GM23338 (cell line): ENCODE results near the gene MDM2. TPM values are rescaled to one million over a fixed set of nuclear protein-coding genes. Genes with fewer than 3 reads are reported as not detected.

Experiments used
- ATAC-seq: fragments of 200-7000 bp; cut with Tn5 transposase; 3 replicates; pipeline ENCODE4 v1.9.1; 2020
- DNase-seq: peaks from one replicate; pipeline ENCODE4 v3.0.0-alpha.2; 2015; ENCODE audit warnings: low spot score
- H2AFZ ChIP-seq: fragments of 200-600 bp; sonication (generic); 2 replicates; pipeline ENCODE4 v1.8.0; 2016; ENCODE audit warnings: antibody characterized with exemption, mild to moderate bottlenecking, moderate library complexity
- H3F3A ChIP-seq: fragments of 200-600 bp; sonication (generic); replicated peaks from 2 replicates; pipeline ENCODE4 v1.8.0; 2017; ENCODE audit warnings: antibody characterized with exemption, mixed run types, low read depth
- H3K27ac ChIP-seq: fragments of 200-600 bp; sonication (generic); 2 replicates; pipeline ENCODE4 v1.6.1; 2016; ENCODE audit warnings: low read depth
- H3K27me3 ChIP-seq: fragments of 200-600 bp; sonication (generic); 2 replicates; pipeline ENCODE4 v1.8.0; 2016; ENCODE audit warnings: mild to moderate bottlenecking, mixed run types, moderate library complexity; ENCODE audit not compliant: insufficient read depth
- H3K36me3 ChIP-seq: fragments of 200-600 bp; sonication (generic); 2 replicates; pipeline ENCODE4 v1.8.0; 2016; ENCODE audit warnings: mild to moderate bottlenecking; ENCODE audit not compliant: insufficient read depth
- H3K4me1 ChIP-seq: fragments of 200-600 bp; sonication (generic); 2 replicates; pipeline ENCODE4 v1.8.0; 2016; ENCODE audit warnings: mild to moderate bottlenecking, moderate library complexity; ENCODE audit not compliant: insufficient read depth
- H3K4me2 ChIP-seq: fragments of 200-600 bp; sonication (generic); 2 replicates; pipeline ENCODE4 v1.7.1; 2017; ENCODE audit warnings: mixed run types
- H3K4me3 ChIP-seq: fragments of 200-600 bp; sonication (generic); 2 replicates; pipeline ENCODE4 v1.6.1; 2016; ENCODE audit warnings: mixed run types
- H3K79me2 ChIP-seq: fragments of 200-600 bp; sonication (generic); replicated peaks from 2 replicates; pipeline ENCODE4 v1.8.0; 2017; ENCODE audit warnings: mild to moderate bottlenecking; ENCODE audit not compliant: insufficient read depth
- H3K9me2 ChIP-seq: fragments of 200-600 bp; sonication (generic); 2 replicates; pipeline ENCODE4 v1.8.0; 2017; ENCODE audit not compliant: insufficient read depth
- H4K20me1 ChIP-seq: fragments of 200-600 bp; sonication (generic); replicated peaks from 2 replicates; pipeline ENCODE4 v1.8.0; 2017; ENCODE audit warnings: mild to moderate bottlenecking; ENCODE audit not compliant: insufficient read depth
- H3K27ac Mint-ChIP-seq: 2 replicates; pipeline ENCODE4 v1.8.0; 2020; ENCODE audit warnings: inconsistent platforms, mild to moderate bottlenecking, moderate library complexity, mixed read lengths
- H3K27me3 Mint-ChIP-seq: 3 replicates; pipeline ENCODE4 v1.8.0; 2022; ENCODE audit warnings: low read depth, mild to moderate bottlenecking, moderate library complexity, mixed read lengths, inconsistent platforms; ENCODE audit not compliant: insufficient read depth, poor library complexity
- H3K36me3 Mint-ChIP-seq: 3 replicates; pipeline ENCODE4 v1.8.0; 2021; ENCODE audit warnings: low read depth, mild to moderate bottlenecking, inconsistent platforms, moderate library complexity, mixed read lengths
- H3K4me1 Mint-ChIP-seq: 3 replicates; pipeline ENCODE4 v1.8.0; 2020; ENCODE audit warnings: mild to moderate bottlenecking, inconsistent platforms, mixed read lengths
- H3K4me3 Mint-ChIP-seq: 3 replicates; pipeline ENCODE4 v1.8.0; 2021; ENCODE audit warnings: moderate library complexity, mild to moderate bottlenecking, inconsistent platforms, mixed read lengths
- H3K9me3 Mint-ChIP-seq: 3 replicates; pipeline ENCODE4 v1.8.0; 2020; ENCODE audit warnings: moderate library complexity, mild to moderate bottlenecking, inconsistent platforms, mixed read lengths
- CREB1 ChIP-seq: fragments of 250-450 bp; sonication (Bioruptor Pico); IDR thresholded peaks from 2 replicates; pipeline ENCODE4 v1.5.0; 2020; ENCODE audit warnings: low read depth, mild to moderate bottlenecking, moderate library complexity
- EZH2 ChIP-seq: fragments of 200-600 bp; sonication (generic); IDR thresholded peaks from one replicate; pipeline ENCODE4 v1.8.0; 2017; ENCODE audit warnings: antibody characterized with exemption, mild to moderate bottlenecking, low read depth; ENCODE audit not compliant: unreplicated experiment
- EZH2phosphoT487 ChIP-seq: fragments of 200-600 bp; sonication (generic); IDR thresholded peaks from one replicate; pipeline ENCODE4 v1.8.1; 2018; ENCODE audit warnings: antibody characterized with exemption; ENCODE audit not compliant: unreplicated experiment
- JUNB ChIP-seq: IDR thresholded peaks from one replicate; pipeline ENCODE4 v1.6.1; 2016; ENCODE audit warnings: antibody characterized with exemption; ENCODE audit not compliant: unreplicated experiment
- NANOG ChIP-seq: IDR thresholded peaks from 2 replicates; pipeline ENCODE4 v1.6.1; 2016; ENCODE audit warnings: antibody characterized with exemption, borderline replicate concordance
- POLR2AphosphoS5 ChIP-seq: IDR thresholded peaks from 2 replicates; pipeline ENCODE4 v1.6.1; 2016; ENCODE audit warnings: antibody characterized with exemption, low read depth
- STAT1 ChIP-seq: IDR thresholded peaks from one replicate; pipeline ENCODE4 v1.6.1; 2016; ENCODE audit warnings: antibody characterized with exemption; ENCODE audit not compliant: unreplicated experiment
- ZNF114 ChIP-seq: fragments of 250-450 bp; sonication (Bioruptor Pico); IDR thresholded peaks from 2 replicates; pipeline ENCODE4 v1.5.0; 2020; ENCODE audit warnings: mild to moderate bottlenecking, moderate library complexity
- ZNF331 ChIP-seq: fragments of 250-450 bp; sonication (Bioruptor Pico); IDR thresholded peaks from 2 replicates; pipeline ENCODE4 v1.5.0; 2020; ENCODE audit warnings: low read depth, mild to moderate bottlenecking, moderate library complexity
- long read RNA-seq: library from polyadenylated mRNA; unstranded; transcript quantifications from one replicate; pipeline ENCODE4 v2.0.0, GENCODE V29; 2020; ENCODE audit not compliant: unreplicated experiment
- polyA plus RNA-seq: library from polyadenylated mRNA; unstranded; fragments of >200 nt; fragmentation: Nextera tagmentation; extraction: Ambion mirVana; gene quantifications from 2 replicates; pipeline ENCODE4 v1.2.1, GENCODE V29; 2016
- total RNA-seq: library from RNA; depleted of rRNA; stranded (reverse); fragments of >200 nt; shearing (Covaris generic); gene quantifications from 2 replicates; pipeline ENCODE4 v1.2.3, GENCODE V29; 2014; rRNA removed
- TF ChIP-seq, protein P1 (sequence below): IDR thresholded peaks from 2 replicates; pipeline ENCODE4 v1.6.1; 2016; ENCODE audit warnings: antibody characterized with exemption
- TF ChIP-seq, protein P2 (sequence below): fragments of 250-450 bp; sonication (Bioruptor Pico); IDR thresholded peaks from 2 replicates; pipeline ENCODE4 v1.5.0; 2020; ENCODE audit warnings: mild to moderate bottlenecking, moderate library complexity
- TF ChIP-seq, protein P3 (sequence below): IDR thresholded peaks from one replicate; pipeline ENCODE4 v1.6.1; 2018; ENCODE audit warnings: antibody characterized with exemption; ENCODE audit not compliant: unreplicated experiment
- TF ChIP-seq, protein P4 (sequence below), 2 experiments: fragments of 200-600 bp in 1 of 2; sonication (generic) in 1 of 2; conservative IDR thresholded peaks; 2 replicates each; pipeline versions ENCODE4 v1.5.1 to v1.6.1; 2016 to 2017; ENCODE audit warnings: antibody characterized with exemption in 2 of 2, low read depth in 2 of 2, mild to moderate bottlenecking in 2 of 2, moderate library complexity in 1 of 2

The MDM2 gene
- 85.4 and 105 TPM in 2 replicates for total RNA-seq
- polyA plus RNA-seq: 136 and 160 TPM in 2 replicates
- long read RNA-seq, full-length matches to known transcripts: 4 of 6 reads
- long read RNA-seq, partial matches to known transcripts: 1 of 6 reads
- long read RNA-seq, other reads (novel, unspliced or antisense): 1 of 6 reads

DNA sequence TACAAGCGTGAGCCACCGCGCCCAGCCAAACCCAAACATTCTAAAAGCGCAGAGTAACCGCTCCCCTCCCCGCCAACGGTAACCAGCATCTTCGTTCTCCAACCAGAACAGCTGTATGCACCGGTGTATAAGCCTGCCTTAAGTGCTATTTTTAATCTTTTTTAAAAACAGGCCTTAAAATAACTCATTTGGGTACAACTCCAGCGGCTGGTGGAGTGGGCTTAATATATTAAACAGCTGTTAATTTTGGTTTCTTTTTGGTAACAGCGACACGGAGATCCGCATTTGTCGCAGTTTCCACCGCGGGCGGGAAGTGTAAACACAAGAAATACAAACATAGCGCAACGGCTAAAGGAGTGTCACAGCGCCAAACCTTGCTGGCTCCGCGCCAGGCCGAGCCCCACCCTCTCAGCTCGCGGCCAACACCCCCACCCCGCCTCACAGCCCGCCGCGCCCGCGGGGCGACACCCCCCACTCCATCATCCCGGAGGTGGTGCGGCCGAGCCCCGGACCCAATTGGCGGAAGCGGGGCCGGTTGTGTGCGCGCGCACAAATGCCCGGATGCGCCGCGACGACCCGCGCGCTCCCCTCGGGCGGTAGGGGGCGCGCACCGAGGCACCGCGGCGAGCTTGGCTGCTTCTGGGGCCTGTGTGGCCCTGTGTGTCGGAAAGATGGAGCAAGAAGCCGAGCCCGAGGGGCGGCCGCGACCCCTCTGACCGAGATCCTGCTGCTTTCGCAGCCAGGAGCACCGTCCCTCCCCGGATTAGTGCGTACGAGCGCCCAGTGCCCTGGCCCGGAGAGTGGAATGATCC is at the start of gene MDM2:
Gene MDM2, plus strand, starts transcription at position 602 of the 812 bp plus-strand sequence. CDS start 301 bp downstream, outside the sequence.
- peaks cover 18% of the 10 kb centered on the region for H3K27me3 Mint-ChIP-seq
- H3K27ac ChIP-seq: peak within 1 kb of the TSS; percentile 100
- no peaks in the 10 kb centered on the region for H3K9me3 Mint-ChIP-seq
- H3K9me2 ChIP-seq: no peaks in the 10 kb centered on the region
- peaks cover 18% of the 10 kb centered on the region; the same call in 1 of the 2 replicates for H3F3A ChIP-seq
- peak within 1 kb of the TSS; percentile 100 for H3K27ac Mint-ChIP-seq
- H3K79me2 ChIP-seq: peaks cover 40% of the 10 kb centered on the region
- peaks cover 19% of the 10 kb centered on the region for H3K36me3 ChIP-seq
- H3K27me3 ChIP-seq: no peaks in the 10 kb centered on the region
- no peak for TF ChIP-seq EZH2phosphoT487
- TF ChIP-seq POLR2AphosphoS5: peak; percentile 88
- no peak for TF ChIP-seq EZH2
- TF ChIP-seq STAT1: no peak
- no peak for TF ChIP-seq NANOG
- TF ChIP-seq JUNB: no peak
- TF ChIP-seq, protein P1, sequence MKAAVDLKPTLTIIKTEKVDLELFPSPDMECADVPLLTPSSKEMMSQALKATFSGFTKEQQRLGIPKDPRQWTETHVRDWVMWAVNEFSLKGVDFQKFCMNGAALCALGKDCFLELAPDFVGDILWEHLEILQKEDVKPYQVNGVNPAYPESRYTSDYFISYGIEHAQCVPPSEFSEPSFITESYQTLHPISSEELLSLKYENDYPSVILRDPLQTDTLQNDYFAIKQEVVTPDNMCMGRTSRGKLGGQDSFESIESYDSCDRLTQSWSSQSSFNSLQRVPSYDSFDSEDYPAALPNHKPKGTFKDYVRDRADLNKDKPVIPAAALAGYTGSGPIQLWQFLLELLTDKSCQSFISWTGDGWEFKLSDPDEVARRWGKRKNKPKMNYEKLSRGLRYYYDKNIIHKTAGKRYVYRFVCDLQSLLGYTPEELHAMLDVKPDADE: peak; percentile 58; the same call in 1 of the 2 replicates
- TF ChIP-seq, protein P2, sequence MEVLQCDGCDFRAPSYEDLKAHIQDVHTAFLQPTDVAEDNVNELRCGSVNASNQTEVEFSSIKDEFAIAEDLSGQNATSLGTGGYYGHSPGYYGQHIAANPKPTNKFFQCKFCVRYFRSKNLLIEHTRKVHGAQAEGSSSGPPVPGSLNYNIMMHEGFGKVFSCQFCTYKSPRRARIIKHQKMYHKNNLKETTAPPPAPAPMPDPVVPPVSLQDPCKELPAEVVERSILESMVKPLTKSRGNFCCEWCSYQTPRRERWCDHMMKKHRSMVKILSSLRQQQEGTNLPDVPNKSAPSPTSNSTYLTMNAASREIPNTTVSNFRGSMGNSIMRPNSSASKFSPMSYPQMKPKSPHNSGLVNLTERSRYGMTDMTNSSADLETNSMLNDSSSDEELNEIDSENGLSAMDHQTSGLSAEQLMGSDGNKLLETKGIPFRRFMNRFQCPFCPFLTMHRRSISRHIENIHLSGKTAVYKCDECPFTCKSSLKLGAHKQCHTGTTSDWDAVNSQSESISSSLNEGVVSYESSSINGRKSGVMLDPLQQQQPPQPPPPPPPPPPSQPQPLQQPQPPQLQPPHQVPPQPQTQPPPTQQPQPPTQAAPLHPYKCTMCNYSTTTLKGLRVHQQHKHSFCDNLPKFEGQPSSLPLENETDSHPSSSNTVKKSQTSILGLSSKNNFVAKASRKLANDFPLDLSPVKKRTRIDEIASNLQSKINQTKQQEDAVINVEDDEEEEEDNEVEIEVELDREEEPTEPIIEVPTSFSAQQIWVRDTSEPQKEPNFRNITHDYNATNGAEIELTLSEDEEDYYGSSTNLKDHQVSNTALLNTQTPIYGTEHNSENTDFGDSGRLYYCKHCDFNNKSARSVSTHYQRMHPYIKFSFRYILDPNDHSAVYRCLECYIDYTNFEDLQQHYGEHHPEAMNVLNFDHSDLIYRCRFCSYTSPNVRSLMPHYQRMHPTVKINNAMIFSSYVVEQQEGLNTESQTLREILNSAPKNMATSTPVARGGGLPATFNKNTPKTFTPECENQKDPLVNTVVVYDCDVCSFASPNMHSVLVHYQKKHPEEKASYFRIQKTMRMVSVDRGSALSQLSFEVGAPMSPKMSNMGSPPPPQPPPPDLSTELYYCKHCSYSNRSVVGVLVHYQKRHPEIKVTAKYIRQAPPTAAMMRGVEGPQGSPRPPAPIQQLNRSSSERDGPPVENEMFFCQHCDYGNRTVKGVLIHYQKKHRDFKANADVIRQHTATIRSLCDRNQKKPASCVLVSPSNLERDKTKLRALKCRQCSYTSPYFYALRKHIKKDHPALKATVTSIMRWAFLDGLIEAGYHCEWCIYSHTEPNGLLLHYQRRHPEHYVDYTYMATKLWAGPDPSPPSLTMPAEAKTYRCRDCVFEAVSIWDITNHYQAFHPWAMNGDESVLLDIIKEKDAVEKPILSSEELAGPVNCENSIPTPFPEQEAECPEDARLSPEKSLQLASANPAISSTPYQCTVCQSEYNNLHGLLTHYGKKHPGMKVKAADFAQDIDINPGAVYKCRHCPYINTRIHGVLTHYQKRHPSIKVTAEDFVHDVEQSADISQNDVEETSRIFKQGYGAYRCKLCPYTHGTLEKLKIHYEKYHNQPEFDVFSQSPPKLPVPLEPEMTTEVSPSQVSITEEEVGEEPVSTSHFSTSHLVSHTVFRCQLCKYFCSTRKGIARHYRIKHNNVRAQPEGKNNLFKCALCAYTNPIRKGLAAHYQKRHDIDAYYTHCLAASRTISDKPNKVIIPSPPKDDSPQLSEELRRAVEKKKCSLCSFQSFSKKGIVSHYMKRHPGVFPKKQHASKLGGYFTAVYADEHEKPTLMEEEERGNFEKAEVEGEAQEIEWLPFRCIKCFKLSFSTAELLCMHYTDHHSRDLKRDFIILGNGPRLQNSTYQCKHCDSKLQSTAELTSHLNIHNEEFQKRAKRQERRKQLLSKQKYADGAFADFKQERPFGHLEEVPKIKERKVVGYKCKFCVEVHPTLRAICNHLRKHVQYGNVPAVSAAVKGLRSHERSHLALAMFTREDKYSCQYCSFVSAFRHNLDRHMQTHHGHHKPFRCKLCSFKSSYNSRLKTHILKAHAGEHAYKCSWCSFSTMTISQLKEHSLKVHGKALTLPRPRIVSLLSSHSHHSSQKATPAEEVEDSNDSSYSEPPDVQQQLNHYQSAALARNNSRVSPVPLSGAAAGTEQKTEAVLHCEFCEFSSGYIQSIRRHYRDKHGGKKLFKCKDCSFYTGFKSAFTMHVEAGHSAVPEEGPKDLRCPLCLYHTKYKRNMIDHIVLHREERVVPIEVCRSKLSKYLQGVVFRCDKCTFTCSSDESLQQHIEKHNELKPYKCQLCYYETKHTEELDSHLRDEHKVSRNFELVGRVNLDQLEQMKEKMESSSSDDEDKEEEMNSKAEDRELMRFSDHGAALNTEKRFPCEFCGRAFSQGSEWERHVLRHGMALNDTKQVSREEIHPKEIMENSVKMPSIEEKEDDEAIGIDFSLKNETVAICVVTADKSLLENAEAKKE (CRISPR knock-in tag): no peak
- TF ChIP-seq, protein P3, sequence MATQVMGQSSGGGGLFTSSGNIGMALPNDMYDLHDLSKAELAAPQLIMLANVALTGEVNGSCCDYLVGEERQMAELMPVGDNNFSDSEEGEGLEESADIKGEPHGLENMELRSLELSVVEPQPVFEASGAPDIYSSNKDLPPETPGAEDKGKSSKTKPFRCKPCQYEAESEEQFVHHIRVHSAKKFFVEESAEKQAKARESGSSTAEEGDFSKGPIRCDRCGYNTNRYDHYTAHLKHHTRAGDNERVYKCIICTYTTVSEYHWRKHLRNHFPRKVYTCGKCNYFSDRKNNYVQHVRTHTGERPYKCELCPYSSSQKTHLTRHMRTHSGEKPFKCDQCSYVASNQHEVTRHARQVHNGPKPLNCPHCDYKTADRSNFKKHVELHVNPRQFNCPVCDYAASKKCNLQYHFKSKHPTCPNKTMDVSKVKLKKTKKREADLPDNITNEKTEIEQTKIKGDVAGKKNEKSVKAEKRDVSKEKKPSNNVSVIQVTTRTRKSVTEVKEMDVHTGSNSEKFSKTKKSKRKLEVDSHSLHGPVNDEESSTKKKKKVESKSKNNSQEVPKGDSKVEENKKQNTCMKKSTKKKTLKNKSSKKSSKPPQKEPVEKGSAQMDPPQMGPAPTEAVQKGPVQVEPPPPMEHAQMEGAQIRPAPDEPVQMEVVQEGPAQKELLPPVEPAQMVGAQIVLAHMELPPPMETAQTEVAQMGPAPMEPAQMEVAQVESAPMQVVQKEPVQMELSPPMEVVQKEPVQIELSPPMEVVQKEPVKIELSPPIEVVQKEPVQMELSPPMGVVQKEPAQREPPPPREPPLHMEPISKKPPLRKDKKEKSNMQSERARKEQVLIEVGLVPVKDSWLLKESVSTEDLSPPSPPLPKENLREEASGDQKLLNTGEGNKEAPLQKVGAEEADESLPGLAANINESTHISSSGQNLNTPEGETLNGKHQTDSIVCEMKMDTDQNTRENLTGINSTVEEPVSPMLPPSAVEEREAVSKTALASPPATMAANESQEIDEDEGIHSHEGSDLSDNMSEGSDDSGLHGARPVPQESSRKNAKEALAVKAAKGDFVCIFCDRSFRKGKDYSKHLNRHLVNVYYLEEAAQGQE: no peak
- no peak for TF ChIP-seq ZNF114 (CRISPR knock-in tag)
- no peak for TF ChIP-seq ZNF331
- peak; percentile 46; the same call in 1 of the 2 replicates for TF ChIP-seq CREB1
- TF ChIP-seq, protein P4, sequence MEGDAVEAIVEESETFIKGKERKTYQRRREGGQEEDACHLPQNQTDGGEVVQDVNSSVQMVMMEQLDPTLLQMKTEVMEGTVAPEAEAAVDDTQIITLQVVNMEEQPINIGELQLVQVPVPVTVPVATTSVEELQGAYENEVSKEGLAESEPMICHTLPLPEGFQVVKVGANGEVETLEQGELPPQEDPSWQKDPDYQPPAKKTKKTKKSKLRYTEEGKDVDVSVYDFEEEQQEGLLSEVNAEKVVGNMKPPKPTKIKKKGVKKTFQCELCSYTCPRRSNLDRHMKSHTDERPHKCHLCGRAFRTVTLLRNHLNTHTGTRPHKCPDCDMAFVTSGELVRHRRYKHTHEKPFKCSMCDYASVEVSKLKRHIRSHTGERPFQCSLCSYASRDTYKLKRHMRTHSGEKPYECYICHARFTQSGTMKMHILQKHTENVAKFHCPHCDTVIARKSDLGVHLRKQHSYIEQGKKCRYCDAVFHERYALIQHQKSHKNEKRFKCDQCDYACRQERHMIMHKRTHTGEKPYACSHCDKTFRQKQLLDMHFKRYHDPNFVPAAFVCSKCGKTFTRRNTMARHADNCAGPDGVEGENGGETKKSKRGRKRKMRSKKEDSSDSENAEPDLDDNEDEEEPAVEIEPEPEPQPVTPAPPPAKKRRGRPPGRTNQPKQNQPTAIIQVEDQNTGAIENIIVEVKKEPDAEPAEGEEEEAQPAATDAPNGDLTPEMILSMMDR (conservative IDR thresholded peaks at IDR 0.05; ENCODE audit: low read depth in 2 of 2): peak; percentile 49 to 72
- peak within 1 kb of the TSS; percentile 68 for H2AFZ ChIP-seq
- H3K4me3 Mint-ChIP-seq: peak within 1 kb of the TSS; percentile 97
- H3K4me3 ChIP-seq: peak within 1 kb of the TSS; percentile 71
- peak; percentile 84 for ATAC-seq
- peak within 1 kb of the TSS; percentile 78 for H3K4me2 ChIP-seq
- peak; percentile 95 for DNase-seq
- H3K4me1 ChIP-seq: peaks cover 29% of the 10 kb centered on the region
- H3K36me3 Mint-ChIP-seq: peaks cover 39% of the 10 kb centered on the region
- peaks cover 15% of the 10 kb centered on the region for H4K20me1 ChIP-seq
- H3K4me1 Mint-ChIP-seq: peaks cover 28% of the 10 kb centered on the region
